HG03196 (cell line): ENCODE measurements around the gene TLNRD1.

Source experiments
- ATAC-seq: cut with Tn5 transposase; IDR thresholded peaks from one replicate; pipeline ENCODE4 v1.9.1; 2021; ENCODE audit not compliant: unreplicated experiment

The TLNRD1 gene

DNA sequence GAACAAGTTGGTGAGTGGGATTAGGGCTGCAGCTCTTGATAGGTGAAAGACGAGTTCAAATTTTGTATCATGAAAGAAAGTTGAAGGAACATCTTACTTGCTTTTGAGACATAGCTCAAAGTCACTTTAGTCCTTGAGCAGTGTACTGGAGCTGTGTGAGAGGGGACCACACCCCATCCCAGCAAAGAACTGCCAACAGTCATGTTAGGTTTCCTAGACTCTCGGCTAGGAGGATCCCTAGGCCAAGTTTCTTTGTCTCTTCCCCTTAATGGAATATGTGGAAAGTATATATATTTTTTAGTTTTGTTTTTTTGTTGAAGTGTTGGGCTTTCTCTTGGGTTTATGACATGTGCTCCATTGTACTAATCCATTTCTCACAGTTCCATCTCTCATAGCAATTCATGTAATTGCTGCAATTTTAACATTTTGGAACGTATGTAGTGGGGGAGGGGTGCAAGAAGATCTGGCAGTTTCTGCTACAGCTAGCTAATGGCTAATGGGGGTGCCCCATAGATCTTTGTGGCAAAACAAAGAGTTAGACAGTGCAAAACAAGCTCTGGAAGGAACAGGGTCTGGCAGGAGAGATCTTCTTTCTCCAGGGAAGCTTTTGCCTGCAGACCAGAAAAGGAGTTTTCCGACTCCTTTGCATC, 25.1 kb downstream of the TLNRD1 start:
- no peak for ATAC-seq

DNA sequence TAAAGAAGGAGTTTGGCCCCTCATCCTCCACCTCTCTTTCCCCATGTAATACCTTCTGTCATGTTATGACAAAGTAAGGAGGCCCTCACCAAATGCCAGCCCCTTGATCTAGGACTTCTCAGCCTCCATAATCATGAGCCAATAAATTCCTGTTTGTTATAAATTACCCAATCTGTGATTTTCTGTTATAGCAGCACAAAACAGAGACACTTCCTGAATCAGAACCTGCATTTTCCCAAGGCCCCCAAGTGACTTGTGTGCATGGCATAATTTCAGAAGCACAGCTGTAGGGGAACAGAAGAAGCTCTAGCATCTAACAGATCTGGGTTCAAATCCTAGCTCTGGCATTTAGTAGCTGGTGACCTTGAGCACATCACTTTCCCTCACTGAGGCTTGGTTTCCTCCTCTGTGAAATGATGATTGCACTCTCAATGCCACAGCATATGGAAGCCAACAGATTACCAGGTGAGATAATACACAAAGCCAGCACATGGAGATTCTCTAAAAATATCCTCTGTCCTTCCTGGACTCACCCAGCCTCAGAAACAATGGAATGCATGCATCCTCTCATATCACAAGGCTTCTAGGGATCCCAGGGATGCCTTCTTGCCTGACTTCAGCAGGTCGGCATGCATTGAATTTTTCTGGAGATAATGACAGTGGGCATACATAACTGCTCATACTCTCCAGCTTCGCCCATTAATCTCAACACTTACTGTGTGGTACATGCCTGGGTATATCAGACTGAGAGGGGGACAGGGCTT, 26.3 kb downstream of the TLNRD1 start:
- ATAC-seq, result no peak

- no peak for ATAC-seq
Observed at GRCh38 chr15:81029414-81030300, 28.9 kb downstream of the TLNRD1 start.

- no peak for ATAC-seq
Observed at GRCh38 chr15:81030301-81030750, 29.6 kb downstream of the TLNRD1 start.

DNA sequence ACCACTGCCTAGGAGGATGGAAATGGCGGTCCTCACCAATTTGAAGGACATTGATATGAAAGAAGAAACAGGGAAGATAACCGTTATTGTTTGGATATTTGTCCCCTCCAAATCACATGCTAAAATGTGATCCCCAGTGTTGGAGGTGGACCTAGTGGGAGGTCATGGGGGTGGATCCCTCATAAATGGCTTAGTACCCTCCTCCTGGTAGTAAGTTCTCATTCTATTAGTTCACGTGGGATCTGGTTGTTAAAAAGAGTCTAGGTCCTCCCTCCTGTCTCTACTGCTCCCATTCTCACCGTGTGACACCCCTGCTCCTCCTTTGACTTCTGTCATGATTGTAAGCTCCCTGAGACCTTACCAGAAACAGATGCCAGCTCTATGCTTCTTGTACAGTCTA, 30.5 kb downstream of the TLNRD1 start:
- ATAC-seq, result no peak

- ATAC-seq, result no peak
Observed at GRCh38 chr15:81032355-81032754, 31.6 kb downstream of the TLNRD1 start.

DNA sequence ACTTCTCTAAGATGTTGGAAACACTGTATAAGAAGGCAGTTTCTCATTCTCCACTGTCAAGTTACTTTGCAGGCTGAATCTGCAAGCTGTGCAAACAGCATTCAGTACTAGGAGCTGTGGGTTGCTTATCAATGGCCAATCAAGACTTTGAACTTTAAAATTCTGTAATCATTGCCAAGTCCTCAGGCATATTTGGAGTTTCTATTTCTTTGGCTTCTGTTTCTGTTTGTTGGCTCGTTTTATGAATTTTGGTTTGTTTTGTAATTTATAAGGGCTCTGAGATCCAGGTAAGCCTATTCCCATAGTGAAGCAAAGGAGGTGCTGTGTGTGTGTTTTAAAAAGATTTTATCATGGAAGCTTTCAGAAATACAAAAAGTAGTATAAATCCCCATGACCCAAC, 32.1 kb downstream of the TLNRD1 start:
- no peak for ATAC-seq

DNA sequence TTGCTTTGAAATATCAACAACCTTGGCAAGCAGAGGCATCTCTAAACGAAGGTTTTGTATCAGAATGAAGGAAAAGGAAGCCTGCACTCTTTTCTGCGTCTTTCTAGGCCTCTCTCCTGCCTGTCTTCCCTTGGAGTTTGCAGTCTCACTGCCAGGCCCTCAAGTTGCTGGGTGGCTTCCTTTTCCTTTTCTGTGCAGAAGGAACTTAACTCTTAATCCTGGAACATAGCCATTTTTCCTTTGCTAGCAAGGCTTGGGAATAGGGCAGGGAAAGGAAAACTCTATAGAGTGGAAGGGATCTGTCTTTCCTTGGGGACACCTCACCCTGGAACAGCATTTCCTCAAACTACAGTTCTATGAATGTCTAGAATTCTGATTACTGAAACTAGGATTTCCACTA, 32.8 kb downstream of the TLNRD1 start:
- no peak for ATAC-seq

DNA sequence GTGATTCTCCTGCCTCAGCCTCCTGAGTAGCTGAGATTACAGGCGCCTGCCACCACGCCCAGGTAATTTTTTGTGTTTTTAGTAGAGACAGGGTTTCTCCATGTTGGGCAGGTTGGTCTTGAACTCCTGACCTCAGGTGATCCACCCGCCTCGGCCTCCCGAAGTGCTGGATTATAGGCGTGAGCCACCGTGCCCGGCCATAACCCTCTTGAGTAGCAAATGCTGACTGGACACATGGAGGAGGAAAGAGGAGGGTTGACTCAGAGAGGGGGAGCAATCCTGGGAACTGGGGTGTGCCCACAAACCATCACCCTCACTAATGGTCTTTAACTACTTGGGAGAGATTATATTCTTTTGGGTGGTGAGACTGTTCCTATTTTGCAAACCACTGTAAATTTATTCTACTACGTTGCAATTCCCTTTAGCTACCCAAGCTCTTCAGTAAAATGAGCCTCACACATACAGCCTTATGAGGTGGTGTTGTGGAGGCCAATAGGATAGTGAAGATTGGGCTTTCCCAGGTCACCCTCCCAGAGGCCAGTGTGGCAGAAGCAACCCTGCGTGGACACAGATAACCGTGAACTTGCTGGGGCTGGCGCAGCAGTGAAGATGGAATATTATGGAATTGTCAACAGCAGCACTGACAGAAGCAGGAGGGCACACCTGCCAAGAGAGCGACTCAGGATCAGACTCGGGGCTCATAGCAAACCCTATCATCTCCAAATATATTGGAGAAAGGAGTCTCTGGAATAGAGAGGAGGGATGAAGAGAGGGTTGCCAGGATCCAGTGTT, 37.4 kb downstream of the TLNRD1 start:
- ATAC-seq, result no peak

DNA sequence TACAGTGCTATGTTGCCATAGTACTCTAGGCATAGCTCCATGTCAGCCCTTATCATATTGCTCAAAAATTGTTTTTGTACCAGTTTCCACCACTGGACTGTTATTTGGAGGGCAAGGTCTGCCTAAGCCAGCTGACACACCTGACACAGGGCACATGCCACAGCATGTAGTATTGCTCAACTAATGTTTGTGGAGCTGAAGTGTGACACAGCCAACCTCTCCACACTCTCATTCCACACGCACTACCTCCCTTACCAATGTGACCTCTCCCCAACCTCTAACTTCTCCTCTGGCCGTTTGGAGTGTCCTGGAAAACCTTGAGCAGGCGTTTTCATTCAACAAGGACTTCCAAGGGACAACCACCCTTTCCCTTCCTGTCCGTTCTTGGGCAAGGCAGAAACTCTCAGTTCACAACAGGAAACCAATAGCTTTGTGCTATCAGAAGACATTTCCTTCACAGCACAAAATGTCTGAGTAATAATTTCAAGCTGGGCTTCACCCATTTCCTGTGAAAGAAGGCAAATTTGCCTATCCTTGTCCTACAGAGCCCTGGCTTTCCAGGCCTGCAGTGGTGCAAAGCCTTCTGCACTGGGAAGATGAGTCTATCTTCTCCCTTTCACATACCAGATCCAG, 38.4 kb downstream of the TLNRD1 start:
- ATAC-seq, result no peak

DNA sequence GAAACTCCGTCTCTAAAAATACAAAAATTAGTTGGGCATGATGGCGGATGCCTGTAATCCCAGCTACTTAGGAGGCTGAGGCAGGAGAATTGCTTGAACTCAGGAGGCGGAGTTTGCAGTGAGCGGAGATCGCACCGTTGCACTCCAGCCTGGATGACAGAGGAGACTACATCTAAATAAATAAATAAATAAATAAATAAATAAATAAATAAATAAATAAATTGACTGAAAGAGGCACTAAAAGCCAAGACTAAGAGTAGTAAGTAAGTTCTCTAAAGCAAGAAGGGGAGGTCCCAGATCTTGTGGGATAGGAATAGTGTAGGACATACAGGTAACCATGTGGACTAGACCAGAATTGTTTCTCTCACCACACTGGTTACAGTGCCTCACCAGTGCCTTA, 40.0 kb downstream of the TLNRD1 start:
- ATAC-seq, result no peak

DNA sequence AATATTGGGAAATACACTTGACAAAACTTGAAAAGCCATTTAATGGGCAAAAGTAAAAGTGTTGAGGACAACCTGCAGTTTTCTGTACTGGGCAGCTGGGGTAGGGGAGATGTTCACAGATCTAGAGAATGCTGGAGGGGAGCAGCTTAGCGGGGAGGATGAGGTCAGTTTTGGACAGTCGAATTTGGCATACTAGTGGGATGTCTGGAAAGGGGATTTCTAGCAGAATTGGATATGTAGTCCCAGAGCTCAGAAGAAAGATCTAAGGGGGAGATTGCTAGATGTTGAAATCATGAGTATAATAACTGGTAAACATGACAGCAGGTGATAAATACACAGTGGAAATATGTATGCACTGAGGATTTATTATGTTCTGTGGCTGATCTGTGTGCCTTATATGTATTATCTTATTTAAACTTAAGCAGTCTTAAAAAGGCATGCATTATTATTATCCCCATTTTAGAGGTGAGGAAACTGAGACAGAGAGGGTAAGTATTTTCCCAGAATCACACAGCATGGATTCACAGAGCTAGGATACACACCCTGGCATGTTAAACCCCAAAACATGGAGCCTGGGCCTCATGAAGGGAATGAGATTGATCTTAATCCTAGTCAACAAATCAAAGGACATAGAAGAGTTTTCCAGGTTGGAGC, 42.7 kb downstream of the TLNRD1 start:
- no peak for ATAC-seq

DNA sequence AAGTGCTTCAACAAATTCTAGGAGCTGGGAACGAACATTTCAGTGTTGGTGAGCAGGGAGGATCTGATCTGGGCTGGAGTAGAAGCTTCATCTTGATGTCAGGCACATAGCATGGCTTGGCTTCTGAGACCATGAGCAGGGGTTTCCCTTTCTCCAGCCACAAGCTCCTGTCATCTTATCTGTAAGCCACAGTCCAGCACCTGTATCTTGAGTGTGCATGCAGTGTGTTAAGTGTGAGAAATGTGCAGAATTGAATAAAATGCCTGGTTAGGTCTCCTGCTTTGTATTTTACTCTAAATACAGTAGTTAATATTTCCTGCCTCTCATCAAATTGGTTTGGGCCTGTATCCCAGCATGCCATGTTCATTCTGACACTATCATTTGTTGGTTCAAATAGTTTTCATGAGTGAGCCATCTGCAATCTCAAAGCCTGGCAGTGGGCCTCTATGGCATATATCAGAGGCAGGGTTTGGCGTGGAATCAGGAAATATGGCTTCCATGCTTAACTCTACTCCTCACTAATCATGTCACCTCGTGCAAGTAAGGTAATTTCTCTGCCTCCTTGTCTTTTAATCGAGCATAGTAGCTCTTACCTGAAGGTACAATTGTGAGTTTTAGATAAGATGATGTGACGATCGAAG, 43.3 kb downstream of the TLNRD1 start:
- no peak for ATAC-seq

GRCh38 chr15:81046290-81046689, 45.6 kb downstream of the TLNRD1 start:
- no peak for ATAC-seq

DNA sequence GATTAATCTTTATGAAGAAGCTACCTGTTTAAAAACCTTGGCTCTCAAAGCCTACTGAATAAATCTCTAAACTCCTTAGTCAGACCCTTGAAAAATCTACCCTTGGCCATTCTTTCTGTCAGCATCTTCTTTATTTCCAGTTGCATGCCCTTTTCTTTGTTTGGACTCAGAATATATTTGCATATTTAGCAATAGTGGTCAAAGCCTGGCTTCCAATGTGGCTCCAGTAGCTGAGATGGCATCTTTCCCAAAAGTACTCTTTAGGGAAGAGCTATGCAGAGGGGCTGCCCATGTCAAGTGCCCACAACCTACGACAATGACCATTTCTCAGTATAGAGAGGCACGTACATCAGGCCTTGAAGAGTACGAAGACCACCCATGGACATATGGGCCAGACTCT, 47.2 kb downstream of the TLNRD1 start:
- ATAC-seq, result no peak

GRCh38 chr15:81049835-81050234, 49.1 kb downstream of the TLNRD1 start:
- no peak for ATAC-seq

DNA sequence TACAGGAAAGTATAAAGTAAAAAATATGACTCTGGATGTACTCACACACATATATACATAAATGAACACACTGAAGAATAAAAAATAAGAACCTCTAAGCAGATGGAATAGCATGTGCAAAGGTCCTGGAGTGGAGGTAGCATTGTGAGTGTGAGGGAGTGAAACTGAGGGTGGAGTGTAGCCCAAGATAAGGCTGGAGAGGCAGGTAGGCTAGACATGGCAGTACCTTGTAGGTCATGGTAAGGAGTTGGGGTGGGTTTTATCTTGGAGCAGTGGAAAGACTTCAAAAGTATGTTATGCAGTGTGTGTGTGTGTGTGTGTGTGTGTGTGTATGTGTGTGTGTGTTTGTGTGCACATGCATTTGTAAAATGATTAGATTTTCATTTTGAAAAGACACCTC, 49.5 kb downstream of the TLNRD1 start:
- ATAC-seq, result no peak

GRCh38 chr15:81050805-81051204, 50.1 kb downstream of the TLNRD1 start:
- no peak for ATAC-seq

DNA sequence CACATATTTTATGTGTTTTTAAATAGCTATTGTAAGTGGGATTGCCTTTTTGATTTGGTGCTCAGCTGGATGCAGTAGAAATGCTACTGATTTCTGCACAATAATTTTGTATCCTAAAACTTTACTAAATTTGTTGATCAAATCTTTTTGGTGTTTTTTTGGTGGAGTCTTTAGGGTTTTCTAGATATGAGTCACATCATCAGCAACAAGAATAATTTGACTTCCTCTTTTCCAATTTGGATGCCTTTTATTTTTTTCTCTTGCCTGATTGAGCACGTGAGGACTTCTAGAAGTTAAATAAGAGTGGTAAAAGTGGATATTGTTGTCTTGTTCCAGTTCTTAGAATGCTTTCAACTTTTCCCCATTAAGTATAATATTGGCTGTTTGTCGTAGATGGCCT, 51.3 kb downstream of the TLNRD1 start:
- ATAC-seq, result no peak
